HCT116 (cell line): ENCODE results near the gene KCNK6. TPM values are rescaled to one million over a fixed set of nuclear protein-coding genes. Genes with fewer than 3 reads are reported as not detected.

Source experiments
- ATAC-seq: fragments of 200-7000 bp; cut with Tn5 transposase; 2 replicates; pipeline ENCODE4 v1.9.1; 2020; ENCODE audit warnings: mild to moderate bottlenecking, moderate library complexity
- BruUV-seq: library from RNA; stranded (reverse); fragments of 400-500 nt; replicated peaks from 2 replicates; lab custom pipeline; 2021; lab: Mats Ljungman, UMichigan
- CTCF ChIA-PET: fragments of 300-600 bp; sonication (Branson Sonifier 250); formaldehyde crosslinking; loops from one replicate; lab custom pipeline; 2021; ENCODE audit warnings: antibody characterized with exemption; lab: Charles Lee
- POLR2A ChIA-PET: fragments of 300-600, 350-600 bp; sonication (Branson Sonifier 250); formaldehyde crosslinking; loops from one replicate; lab custom pipeline; 2021; ENCODE audit warnings: antibody characterized with exemption; lab: Charles Lee
- RAD21 ChIA-PET, 2 experiments: fragments of 300-600 bp; sonication (Branson Sonifier 250); formaldehyde crosslinking; loops; one replicate each; lab custom pipeline; 2023; ENCODE audit warnings: low total read pairs in 2 of 2; ENCODE audit not compliant: uncharacterized antibody in 2 of 2, unreplicated experiment in 2 of 2, low non-redundant PET in 1 of 2; lab: Charles Lee
- DNase-seq: peaks from one replicate; pipeline ENCODE4 v3.0.0-alpha.2; 2010; ENCODE audit warnings: low read depth, low spot score
- H2AFZ ChIP-seq: fragments of 200-600 bp; shearing (Covaris generic), sonication (generic); 2 replicates; pipeline ENCODE4 v1.6.1; 2017; ENCODE audit warnings: low read depth, mixed run types, mixed read lengths, antibody characterized with exemption, low read length; ENCODE audit not compliant: poor library complexity, severe bottlenecking
- H3K27ac ChIP-seq: 2 replicates; pipeline ENCODE4 v1.5.1; 2012; ENCODE audit warnings: low read depth, low read length
- H3K27me3 ChIP-seq: fragments of 200-600 bp; sonication (generic); 2 replicates; pipeline ENCODE4 v1.6.1; 2016; ENCODE audit warnings: mixed run types, low read length, mixed read lengths; ENCODE audit not compliant: insufficient read depth
- H3K36me3 ChIP-seq, 2 experiments: fragments of 200-500 bp in 1 of 2; fragments of 200-600 bp in 1 of 2; sonication (Bioruptor generic) in 1 of 2; sonication (generic) in 1 of 2; 2 replicates each; pipeline versions ENCODE4 v1.5.1 to v1.6.1; 2014 to 2016; ENCODE audit warnings: low read length in 2 of 2, inconsistent platforms in 1 of 2, mixed read lengths in 1 of 2, mixed run types in 1 of 2; ENCODE audit not compliant: insufficient read depth in 2 of 2, control insufficient read depth in 1 of 2
- H3K4me1 ChIP-seq, 2 experiments: fragments of 200-600 bp in 1 of 2; sonication (generic) in 1 of 2; 2 replicates each; pipeline versions ENCODE4 v1.5.1 to v1.6.1; 2012 to 2017; ENCODE audit warnings: low read length in 2 of 2, inconsistent platforms in 1 of 2, mild to moderate bottlenecking in 1 of 2, mixed read lengths in 1 of 2, mixed run types in 1 of 2, moderate library complexity in 1 of 2; ENCODE audit not compliant: insufficient read depth in 2 of 2, control insufficient read depth in 1 of 2
- H3K4me2 ChIP-seq: fragments of 200-600 bp; sonication (generic); 2 replicates; pipeline ENCODE4 v1.6.1; 2017; ENCODE audit warnings: mixed run types, low read length, mixed read lengths
- H3K4me3 ChIP-seq, 2 experiments: fragments of 200-600 bp in 1 of 2; sonication (generic) in 1 of 2; replicated peaks in 1 of 2; 2 replicates each; pipeline ENCODE4 v1.5.1; 2011 to 2016; ENCODE audit warnings: low read length in 2 of 2, control low read depth in 1 of 2, low read depth in 1 of 2, mild to moderate bottlenecking in 1 of 2, mixed read lengths in 1 of 2, mixed run types in 1 of 2
- H3K79me2 ChIP-seq: fragments of 200-600 bp; sonication (generic); 2 replicates; pipeline ENCODE4 v1.6.1; 2017; ENCODE audit warnings: mild to moderate bottlenecking, mixed run types, low read length, moderate library complexity, mixed read lengths; ENCODE audit not compliant: insufficient read depth
- H3K9ac ChIP-seq: fragments of 200-600 bp; sonication (generic); 2 replicates; pipeline ENCODE4 v1.6.1; 2016; ENCODE audit warnings: low read length, mixed read lengths
- H3K9me2 ChIP-seq: fragments of 200-600 bp; sonication (generic), shearing (Covaris generic); 2 replicates; pipeline ENCODE4 v1.6.1; 2017; ENCODE audit warnings: mixed run types, mild to moderate bottlenecking, moderate library complexity; ENCODE audit not compliant: insufficient read depth
- H3K9me3 ChIP-seq, 2 experiments: fragments of 200-500 bp in 1 of 2; fragments of 200-600 bp in 1 of 2; sonication (Bioruptor generic) in 1 of 2; sonication (generic) in 1 of 2; 2 replicates each; pipeline ENCODE4 v1.6.1; 2014 to 2017; ENCODE audit warnings: low read length in 2 of 2, mixed read lengths in 2 of 2, inconsistent platforms in 1 of 2, low read depth in 1 of 2, mild to moderate bottlenecking in 1 of 2, mixed run types in 1 of 2, moderate library complexity in 1 of 2; ENCODE audit not compliant: control insufficient read depth in 1 of 2, insufficient read depth in 1 of 2
- H4K20me1 ChIP-seq: fragments of 200-600 bp; sonication (generic), shearing (Covaris generic); 2 replicates; pipeline ENCODE4 v1.6.1; 2017; ENCODE audit warnings: mixed run types, mild to moderate bottlenecking, moderate library complexity; ENCODE audit not compliant: insufficient read depth
- ATF3 ChIP-seq: IDR thresholded peaks from 2 replicates; pipeline ENCODE4 v1.6.1; 2012
- CEBPB ChIP-seq: IDR thresholded peaks from 2 replicates; pipeline ENCODE4 v1.6.1; 2012; ENCODE audit warnings: low read depth
- EGR1 ChIP-seq: IDR thresholded peaks from 2 replicates; pipeline ENCODE4 v1.6.1; 2012; ENCODE audit warnings: low read depth
- POLR2A ChIP-seq: IDR thresholded peaks from 2 replicates; pipeline ENCODE4 v1.7.0; 2011; ENCODE audit warnings: borderline replicate concordance; ENCODE audit not compliant: insufficient read depth, insufficient read length; ENCODE audit errors: extremely low read depth
- SIN3A ChIP-seq: IDR thresholded peaks from 2 replicates; pipeline ENCODE4 v1.6.1; 2012; ENCODE audit warnings: low read depth
- SP1 ChIP-seq: IDR thresholded peaks from 2 replicates; pipeline ENCODE4 v1.6.1; 2012; ENCODE audit warnings: low read depth
- SRF ChIP-seq: IDR thresholded peaks from 2 replicates; pipeline ENCODE4 v1.6.1; 2012; ENCODE audit warnings: low read depth
- TCF7L2 ChIP-seq: IDR thresholded peaks from 2 replicates; pipeline ENCODE4 v1.7.0; 2011; ENCODE audit warnings: borderline replicate concordance, inconsistent platforms; ENCODE audit not compliant: insufficient read depth, insufficient read length; ENCODE audit errors: extremely low read depth
- ZBTB33 ChIP-seq: IDR thresholded peaks from 2 replicates; pipeline ENCODE4 v1.6.1; 2011; ENCODE audit warnings: mild to moderate bottlenecking, low read length, moderate library complexity; ENCODE audit not compliant: insufficient replicate concordance; ENCODE audit errors: extremely low read depth
- intact Hi-C: fragments of 100-400 bp; cut with micrococcal nuclease; formaldehyde crosslinking; loops from 2 replicates; pipeline ENCODE4 v1.10.0; 2022
- total RNA-seq: library from RNA; stranded (reverse); gene quantifications from one replicate; pipeline ENCODE4 v1.2.1, GENCODE V29; 2021; ENCODE audit not compliant: unreplicated experiment
- TF ChIP-seq, protein P1 (sequence below): IDR thresholded peaks from 2 replicates; pipeline ENCODE4 v1.6.1; 2012
- TF ChIP-seq, protein P2 (sequence below), 3 experiments: fragments of 200-600 bp in 1 of 3; sonication (generic) in 1 of 3; IDR thresholded peaks in 2 of 3; conservative IDR thresholded peaks in 1 of 3; 2 replicates each; pipeline ENCODE4 v1.5.1; 2012 to 2017; ENCODE audit warnings: low read depth in 2 of 3, low read length in 2 of 3, antibody characterized with exemption in 1 of 3, borderline replicate concordance in 1 of 3, control low read depth in 1 of 3, mild to moderate bottlenecking in 1 of 3, mixed read lengths in 1 of 3, mixed run types in 1 of 3, moderate library complexity in 1 of 3; ENCODE audit not compliant: insufficient read depth in 1 of 3

Gene KCNK6
- total RNA-seq, 1 experiment from 2014 or later = 11.0 TPM

DNA sequence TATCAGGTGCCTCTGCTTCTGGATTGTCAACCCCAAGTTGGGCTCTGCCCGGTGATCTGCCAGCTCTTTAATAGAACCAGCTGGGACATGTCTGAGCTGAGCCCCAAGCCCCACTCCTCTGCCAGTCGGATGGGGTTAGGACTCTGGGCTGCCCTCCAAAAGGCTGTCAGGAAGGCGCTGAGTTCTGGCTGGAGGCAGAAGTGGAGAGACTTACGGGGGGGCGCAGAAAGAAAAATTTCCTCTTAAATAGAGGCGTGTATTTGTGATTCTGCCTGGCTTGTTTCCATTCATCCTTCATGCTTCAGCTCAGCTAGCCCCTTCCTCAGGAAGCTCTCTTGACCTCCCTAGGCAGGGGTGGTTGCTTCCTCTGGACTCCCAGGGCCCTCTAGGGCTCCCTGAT is 985 bp upstream of the KCNK6 start:
- ChIA-PET RAD21 (interaction anchor here in 1 of 2 experiments (1.2 kb wide), 1 partner anchor 17 kb away, joined by 3 read pairs; the partner anchor contains the start of gene CATSPERG), POLR2A (interaction anchor here (1.2 to 2.5 kb wide), 2 partner anchors 14 to 73 kb away, joined by 4 to 10 read pairs; partner anchors contain the start of gene C19orf33), CTCF (interaction anchor here (1.4 to 1.8 kb wide), 2 partner anchors 11 to 75 kb away, joined by 3 read pairs; no protein-coding TSS in a partner anchor)
- no peaks in the 10 kb centered on the region for H3K9me2 ChIP-seq
- intact Hi-C loops = no loop called here
- DNase-seq = no peak
- no peaks in the 10 kb centered on the region for H3K9me3 ChIP-seq
- no peak for ATAC-seq
- no peak for TF ChIP-seq CEBPB
- TF ChIP-seq, protein P1, sequence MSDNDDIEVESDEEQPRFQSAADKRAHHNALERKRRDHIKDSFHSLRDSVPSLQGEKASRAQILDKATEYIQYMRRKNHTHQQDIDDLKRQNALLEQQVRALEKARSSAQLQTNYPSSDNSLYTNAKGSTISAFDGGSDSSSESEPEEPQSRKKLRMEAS = no peak
- TF ChIP-seq, protein P2, sequence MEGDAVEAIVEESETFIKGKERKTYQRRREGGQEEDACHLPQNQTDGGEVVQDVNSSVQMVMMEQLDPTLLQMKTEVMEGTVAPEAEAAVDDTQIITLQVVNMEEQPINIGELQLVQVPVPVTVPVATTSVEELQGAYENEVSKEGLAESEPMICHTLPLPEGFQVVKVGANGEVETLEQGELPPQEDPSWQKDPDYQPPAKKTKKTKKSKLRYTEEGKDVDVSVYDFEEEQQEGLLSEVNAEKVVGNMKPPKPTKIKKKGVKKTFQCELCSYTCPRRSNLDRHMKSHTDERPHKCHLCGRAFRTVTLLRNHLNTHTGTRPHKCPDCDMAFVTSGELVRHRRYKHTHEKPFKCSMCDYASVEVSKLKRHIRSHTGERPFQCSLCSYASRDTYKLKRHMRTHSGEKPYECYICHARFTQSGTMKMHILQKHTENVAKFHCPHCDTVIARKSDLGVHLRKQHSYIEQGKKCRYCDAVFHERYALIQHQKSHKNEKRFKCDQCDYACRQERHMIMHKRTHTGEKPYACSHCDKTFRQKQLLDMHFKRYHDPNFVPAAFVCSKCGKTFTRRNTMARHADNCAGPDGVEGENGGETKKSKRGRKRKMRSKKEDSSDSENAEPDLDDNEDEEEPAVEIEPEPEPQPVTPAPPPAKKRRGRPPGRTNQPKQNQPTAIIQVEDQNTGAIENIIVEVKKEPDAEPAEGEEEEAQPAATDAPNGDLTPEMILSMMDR (IDR thresholded peaks at IDR 0.05 in 2 of 3, conservative IDR thresholded peaks at IDR 0.05 in 1 of 3; ENCODE audit: borderline replicate concordance in 1 of 3, insufficient read depth in 1 of 3, low read depth in 2 of 3, low read length in 2 of 3) = no peak
- TF ChIP-seq EGR1 = no peak
- TF ChIP-seq TCF7L2 = no peak
- no peak for TF ChIP-seq SIN3A
- no peak for TF ChIP-seq ATF3
- TF ChIP-seq SP1 = no peak
- TF ChIP-seq ZBTB33 = no peak
- TF ChIP-seq SRF = no peak
- no peak for TF ChIP-seq POLR2A
- no peaks in the 10 kb centered on the region for H4K20me1 ChIP-seq
- peaks cover 17 to 48% of the 10 kb centered on the region in 2 experiments for H3K4me1 ChIP-seq
- no peaks in the 10 kb centered on the region for H3K27me3 ChIP-seq
- H3K4me2 ChIP-seq = peak overlapping the region; percentile 90; the same call in 1 of the 2 replicates
- H3K27ac ChIP-seq = no peak overlapping the region
- no peak overlapping the region for H2AFZ ChIP-seq
- H3K4me3 ChIP-seq = no peak overlapping the region
- H3K36me3 ChIP-seq = no peaks in the 10 kb centered on the region
- no peak overlapping the region for H3K9ac ChIP-seq
- H3K79me2 ChIP-seq = peaks cover 43% of the 10 kb centered on the region
- BruUV-seq = no TSS peak
